Neural cell (in vitro differentiated cells): ENCODE results near the gene SH3BP5L.

Source experiments
- EP300 ChIP-seq: fragments of 450-650 bp; conservative IDR thresholded peaks from 2 replicates; pipeline ENCODE4 v1.6.1; 2014; ENCODE audit warnings: antibody characterized with exemption, mild to moderate bottlenecking, moderate library complexity; ENCODE audit not compliant: poor library complexity, severe bottlenecking
- MXI1 ChIP-seq: fragments of 450-650 bp; conservative IDR thresholded peaks from 2 replicates; pipeline ENCODE4 v1.6.1; 2014; ENCODE audit warnings: antibody characterized with exemption, mild to moderate bottlenecking; ENCODE audit not compliant: poor library complexity, severe bottlenecking

DNA sequence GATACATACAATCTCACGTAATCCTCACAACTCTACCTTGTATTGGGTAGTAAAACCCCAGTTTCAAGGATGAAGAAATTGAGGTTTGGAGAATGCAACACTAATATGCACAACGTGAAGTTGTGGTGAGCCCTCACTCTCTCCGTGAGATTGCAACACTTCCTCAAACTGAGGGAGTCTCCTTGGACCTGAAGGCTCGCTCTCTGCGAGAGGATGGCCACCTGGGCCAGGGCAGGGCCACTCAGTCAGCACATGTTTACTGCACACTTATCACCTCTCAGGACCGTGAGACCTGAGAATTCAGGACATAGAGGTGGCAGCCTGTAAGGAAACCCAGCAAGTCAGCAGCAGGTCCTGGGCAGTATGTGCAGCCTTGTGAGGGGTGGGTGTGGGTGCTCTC, 8.7 kb downstream of the SH3BP5L start:
- TF ChIP-seq MXI1 (no peak), EP300 (no peak)
